Airway epithelial cell (primary cell): ENCODE measurements around the gene MRAS. TPM values are rescaled to one million over a fixed set of nuclear protein-coding genes. Genes with fewer than 3 reads are reported as not detected.

Source experiments
- total RNA-seq: library from RNA; depleted of rRNA; stranded (reverse); fragments of >200 nt; gene quantifications from 2 replicates; pipeline ENCODE4 v1.2.3, GENCODE V29; 2015

MRAS gene
- 2.0 and 2.7 TPM in 2 replicates for total RNA-seq

DNA sequence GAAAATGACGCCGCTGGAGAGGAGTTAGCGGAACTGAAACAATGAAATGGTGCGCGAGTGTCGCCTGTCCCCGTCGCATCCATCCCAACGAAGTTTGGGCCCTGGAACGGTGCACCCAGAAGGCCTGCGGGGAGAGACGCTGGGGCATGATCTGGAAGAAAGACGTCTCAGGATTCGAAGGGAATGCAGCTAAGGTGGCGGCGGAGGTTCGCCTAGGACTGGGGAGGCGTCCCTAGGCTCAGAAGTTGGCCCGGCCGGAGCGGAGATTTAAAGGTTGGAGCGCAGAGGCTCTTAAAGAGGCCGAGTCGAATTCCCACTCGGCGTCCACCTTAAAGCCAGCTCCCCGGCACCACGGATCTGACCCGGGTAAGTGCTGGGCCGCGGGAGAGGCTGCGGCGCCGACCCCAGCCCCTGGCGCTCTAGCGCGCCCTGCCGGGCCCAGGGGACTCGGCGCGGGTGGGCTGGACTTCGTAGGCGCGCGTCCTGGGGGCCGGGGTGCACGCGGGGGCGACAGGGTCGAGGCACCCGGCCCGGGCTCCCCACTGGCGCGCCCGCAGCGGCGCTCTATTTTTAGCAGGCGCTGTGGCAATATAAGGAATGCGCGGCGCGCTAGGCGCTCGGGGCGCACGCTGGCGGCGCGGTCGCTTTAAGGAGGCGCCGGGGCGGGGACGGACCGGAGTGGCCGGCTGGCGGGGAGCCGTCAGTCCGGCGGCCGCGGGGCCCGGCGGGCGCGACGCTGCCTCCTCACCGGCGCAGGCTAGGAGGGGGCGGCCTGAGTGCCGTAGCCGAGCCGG is at the start of gene MRAS:
Gene MRAS, plus strand, starts transcription at position 620 of the 794 bp plus-strand sequence. CDS start 24,305 bp downstream, outside the sequence.

DNA sequence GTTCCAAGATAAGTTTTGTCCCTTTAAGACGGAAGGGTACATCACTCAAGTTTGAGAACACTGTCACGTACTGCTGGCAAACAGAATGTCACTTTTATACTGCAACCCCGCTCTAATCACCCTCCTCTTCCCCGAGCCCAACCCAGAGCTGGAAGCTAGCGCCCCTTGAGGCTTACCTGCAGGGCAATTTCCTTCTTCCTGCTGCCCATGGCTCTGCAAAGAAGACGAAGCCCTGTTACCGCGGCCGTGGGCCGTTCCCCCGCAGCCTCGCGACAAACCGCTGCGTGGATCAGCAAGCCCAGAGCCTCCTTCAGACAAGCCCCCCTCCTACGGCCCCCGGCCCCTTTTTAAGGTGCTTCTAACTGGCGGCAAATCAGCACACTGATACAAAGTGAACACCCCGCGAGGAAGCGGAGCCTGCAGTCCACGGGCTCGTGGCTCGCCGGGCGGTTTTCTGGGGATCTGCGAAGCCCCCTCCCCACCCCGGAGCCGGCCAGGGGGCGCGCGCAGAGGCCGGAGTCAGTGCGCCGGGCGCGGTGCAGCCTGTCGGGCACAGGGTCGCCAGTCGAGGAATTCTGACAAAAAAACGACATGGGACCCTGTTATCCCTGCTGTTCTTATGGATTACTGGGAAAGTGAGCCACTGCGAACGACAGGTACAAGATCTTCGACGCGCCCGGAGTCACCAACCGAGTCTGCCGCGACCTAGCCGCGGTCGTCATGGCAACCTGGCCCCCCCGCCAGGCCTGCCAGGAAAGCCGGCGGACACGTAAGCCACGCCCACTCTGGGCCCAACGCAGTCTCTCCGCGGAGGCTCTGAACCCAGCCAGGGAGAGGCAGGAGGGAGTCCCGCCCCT is 19.0 kb upstream of the MRAS start, which contains the start of gene NME9:
Gene NME9, minus strand, starts transcription at position 725 of the 857 bp plus-strand sequence. Its CDS starts 516 bp downstream, at position 209.

DNA sequence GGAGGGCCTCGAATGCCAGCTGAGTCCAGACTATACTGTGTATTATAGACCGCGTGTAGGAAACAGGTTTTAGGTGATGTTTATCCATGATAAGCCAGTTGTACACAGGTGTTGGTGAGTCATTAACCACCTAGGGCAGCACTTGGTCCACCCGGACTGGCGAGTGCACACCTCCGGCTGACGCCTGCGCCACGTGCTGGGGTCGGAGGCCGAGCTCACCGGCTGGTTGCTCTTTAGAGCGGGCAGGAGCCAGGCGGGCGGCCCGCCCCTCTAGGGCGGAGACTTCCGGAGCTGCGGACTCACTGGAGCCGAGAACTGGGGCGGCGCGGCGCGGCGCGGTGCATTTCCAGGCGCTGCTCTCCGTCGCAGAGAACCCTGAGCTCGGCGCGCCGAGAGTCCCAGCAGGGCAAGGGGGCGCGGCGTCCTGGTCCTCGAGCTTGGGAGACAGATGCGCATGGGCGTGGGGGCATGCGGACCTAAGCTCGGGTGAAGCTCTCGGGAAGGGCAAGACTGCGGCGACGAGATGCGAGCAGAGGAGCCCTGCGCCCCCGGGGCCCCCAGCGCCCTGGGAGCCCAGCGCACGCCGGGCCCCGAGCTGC is 86.0 kb downstream of the MRAS start, which contains the start of gene ESYT3:
Gene ESYT3, plus strand, starts transcription at position 341 of the 599 bp plus-strand sequence. Its CDS starts 183 bp downstream, at position 524.

Other genes with a start within 250 kb of the MRAS start
- 1.1 and 2.5 TPM in 2 replicates for gene DZIP1L, start 233.0 kb upstream of the MRAS start, total RNA-seq
- not detected in 2 replicates for gene A4GNT, start 216.2 kb upstream of the MRAS start, total RNA-seq
- gene DBR1, start 173.7 kb upstream of the MRAS start, total RNA-seq: 8.5 and 11.9 TPM in 2 replicates
- gene ARMC8, start 161.3 kb upstream of the MRAS start, total RNA-seq: 18.1 and 22.9 TPM in 2 replicates
- gene NME9, start 18.7 kb upstream of the MRAS start, total RNA-seq: not detected in 2 replicates
- 0.14 and 0.28 TPM in 2 replicates for gene ESYT3, start 86.0 kb downstream of the MRAS start, total RNA-seq
- gene CEP70, start 245.7 kb downstream of the MRAS start, total RNA-seq: 10.6 and 13.0 TPM in 2 replicates